Measurements from ENCODE around the gene FAM120AOS. TPM values are rescaled to one million over a fixed set of nuclear protein-coding genes. Genes with fewer than 3 reads are reported as not detected.

The FAM120AOS gene
- total RNA-seq, 1 experiment from 2014 or later: 31.2 TPM

DNA sequence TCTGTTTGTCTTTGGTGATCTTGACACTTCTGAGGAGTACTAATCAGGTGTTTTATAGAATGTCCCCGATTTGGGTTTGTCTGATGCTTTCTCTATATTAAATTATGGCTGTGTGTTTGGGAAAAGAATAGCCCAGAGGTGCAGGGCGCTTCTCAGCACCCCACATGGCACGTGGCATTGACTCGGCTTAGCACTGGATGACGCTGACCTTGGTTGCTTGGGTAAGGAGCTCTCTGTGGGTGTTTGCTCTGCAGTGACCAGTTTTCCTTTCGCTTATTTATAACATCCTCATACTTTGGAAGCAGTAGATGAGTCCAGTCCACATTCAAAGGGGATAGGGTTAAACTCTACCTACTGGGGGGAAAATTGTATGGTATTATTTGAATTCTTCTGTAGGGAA, 12.5 kb upstream of the FAM120AOS start:
- H4K20me1 ChIP-seq (ENCODE audit: insufficient read depth): peaks cover 26% of the 10 kb centered on the region; the same call in 1 of the 2 replicates
- no peaks in the 10 kb centered on the region for H3K9me3 ChIP-seq (ENCODE audit: control insufficient read depth in 1 of 2, insufficient read depth in 1 of 2, low read depth in 1 of 2, low read length in 2 of 2)
- H3K9ac ChIP-seq (ENCODE audit: low read length): no peak overlapping the region
- ATAC-seq (no peak), DNase-seq (ENCODE audit: low read depth, low spot score) (no peak)
- H3K4me1 ChIP-seq (ENCODE audit: control insufficient read depth in 1 of 2, insufficient read depth in 2 of 2, low read length in 2 of 2): peaks cover 12 to 20% of the 10 kb centered on the region in 2 experiments
- H3K4me2 ChIP-seq (ENCODE audit: low read length): no peak overlapping the region
- ChIA-PET POLR2A (no interaction called here), RAD21 (ENCODE audit: low non-redundant PET in 1 of 2, low total read pairs in 2 of 2, uncharacterized antibody in 2 of 2, unreplicated experiment in 2 of 2) (no interaction called here), CTCF (no interaction called here)
- no peak overlapping the region for H2AFZ ChIP-seq (ENCODE audit: low read depth, low read length, poor library complexity, severe bottlenecking)
- no peak for TF ChIP-seq EZH2phosphoT487 (IDR thresholded peaks at IDR 0.05; ENCODE audit: borderline replicate concordance)
- TF ChIP-seq, protein P1, sequence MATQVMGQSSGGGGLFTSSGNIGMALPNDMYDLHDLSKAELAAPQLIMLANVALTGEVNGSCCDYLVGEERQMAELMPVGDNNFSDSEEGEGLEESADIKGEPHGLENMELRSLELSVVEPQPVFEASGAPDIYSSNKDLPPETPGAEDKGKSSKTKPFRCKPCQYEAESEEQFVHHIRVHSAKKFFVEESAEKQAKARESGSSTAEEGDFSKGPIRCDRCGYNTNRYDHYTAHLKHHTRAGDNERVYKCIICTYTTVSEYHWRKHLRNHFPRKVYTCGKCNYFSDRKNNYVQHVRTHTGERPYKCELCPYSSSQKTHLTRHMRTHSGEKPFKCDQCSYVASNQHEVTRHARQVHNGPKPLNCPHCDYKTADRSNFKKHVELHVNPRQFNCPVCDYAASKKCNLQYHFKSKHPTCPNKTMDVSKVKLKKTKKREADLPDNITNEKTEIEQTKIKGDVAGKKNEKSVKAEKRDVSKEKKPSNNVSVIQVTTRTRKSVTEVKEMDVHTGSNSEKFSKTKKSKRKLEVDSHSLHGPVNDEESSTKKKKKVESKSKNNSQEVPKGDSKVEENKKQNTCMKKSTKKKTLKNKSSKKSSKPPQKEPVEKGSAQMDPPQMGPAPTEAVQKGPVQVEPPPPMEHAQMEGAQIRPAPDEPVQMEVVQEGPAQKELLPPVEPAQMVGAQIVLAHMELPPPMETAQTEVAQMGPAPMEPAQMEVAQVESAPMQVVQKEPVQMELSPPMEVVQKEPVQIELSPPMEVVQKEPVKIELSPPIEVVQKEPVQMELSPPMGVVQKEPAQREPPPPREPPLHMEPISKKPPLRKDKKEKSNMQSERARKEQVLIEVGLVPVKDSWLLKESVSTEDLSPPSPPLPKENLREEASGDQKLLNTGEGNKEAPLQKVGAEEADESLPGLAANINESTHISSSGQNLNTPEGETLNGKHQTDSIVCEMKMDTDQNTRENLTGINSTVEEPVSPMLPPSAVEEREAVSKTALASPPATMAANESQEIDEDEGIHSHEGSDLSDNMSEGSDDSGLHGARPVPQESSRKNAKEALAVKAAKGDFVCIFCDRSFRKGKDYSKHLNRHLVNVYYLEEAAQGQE (IDR thresholded peaks at IDR 0.05; ENCODE audit: low read depth): no peak
- no peak for TF ChIP-seq JUND (IDR thresholded peaks at IDR 0.05)
- TF ChIP-seq CEBPB (IDR thresholded peaks at IDR 0.05; ENCODE audit: low read depth): no peak
- TF ChIP-seq EZH2 (IDR thresholded peaks at IDR 0.05): no peak
- no peak for TF ChIP-seq TCF7L2 (IDR thresholded peaks at IDR 0.05; ENCODE audit: borderline replicate concordance, extremely low read depth, insufficient read depth, insufficient read length)
- no peak for TF ChIP-seq ZFX (IDR thresholded peaks at IDR 0.05)
- no peak for TF ChIP-seq SP1 (IDR thresholded peaks at IDR 0.05; ENCODE audit: low read depth)
- TF ChIP-seq CBX3 (IDR thresholded peaks at IDR 0.05; ENCODE audit: low read depth): no peak
- TF ChIP-seq MAX (IDR thresholded peaks at IDR 0.05): no peak
- no peak for TF ChIP-seq SIN3A (IDR thresholded peaks at IDR 0.05; ENCODE audit: low read depth)
- no peak for TF ChIP-seq ATF3 (IDR thresholded peaks at IDR 0.05)
- no peak for TF ChIP-seq RAD21 (IDR thresholded peaks at IDR 0.05; ENCODE audit: low read depth)
- TF ChIP-seq POLR2AphosphoS5 (IDR thresholded peaks at IDR 0.05; ENCODE audit: low read depth, low read length): no peak
- no peak for TF ChIP-seq YY1 (IDR thresholded peaks at IDR 0.05; ENCODE audit: extremely low read depth, insufficient replicate concordance, low read depth, low read length)
- TF ChIP-seq ELF1 (IDR thresholded peaks at IDR 0.05; ENCODE audit: borderline replicate concordance, low read depth): no peak
- no peaks in the 10 kb centered on the region for H3K9me2 ChIP-seq (ENCODE audit: insufficient read depth)
- intact Hi-C loops (cut with micrococcal nuclease): no loop called here
- H3K79me2 ChIP-seq (ENCODE audit: insufficient read depth, low read length): peaks cover 100% of the 10 kb centered on the region
- no peak overlapping the region for H3K4me3 ChIP-seq (replicated peaks in 1 of 2; ENCODE audit: low read depth in 1 of 2, low read length in 2 of 2)
- no peaks in the 10 kb centered on the region for H3K36me3 ChIP-seq (ENCODE audit: control insufficient read depth in 1 of 2, insufficient read depth in 2 of 2, low read length in 2 of 2)
- no peak overlapping the region for H3K27ac ChIP-seq (ENCODE audit: low read depth, low read length)
- no TSS peak for BruUV-seq (replicated peaks)
- no peaks in the 10 kb centered on the region for H3K27me3 ChIP-seq (ENCODE audit: insufficient read depth, low read length)

Measured in HCT116 (cell line).